ENCODE results near the gene SCAMP3. TPM values are rescaled to one million over a fixed set of nuclear protein-coding genes. Genes with fewer than 3 reads are reported as not detected.
"Not testable (repeated sequence)": the region's sequence is repeated elsewhere in the genome, so short reads cannot be mapped to it uniquely, and the experiment has no call there.

The SCAMP3 gene
- total RNA-seq, 1 experiment from 2014 or later: 64.2 TPM

DNA sequence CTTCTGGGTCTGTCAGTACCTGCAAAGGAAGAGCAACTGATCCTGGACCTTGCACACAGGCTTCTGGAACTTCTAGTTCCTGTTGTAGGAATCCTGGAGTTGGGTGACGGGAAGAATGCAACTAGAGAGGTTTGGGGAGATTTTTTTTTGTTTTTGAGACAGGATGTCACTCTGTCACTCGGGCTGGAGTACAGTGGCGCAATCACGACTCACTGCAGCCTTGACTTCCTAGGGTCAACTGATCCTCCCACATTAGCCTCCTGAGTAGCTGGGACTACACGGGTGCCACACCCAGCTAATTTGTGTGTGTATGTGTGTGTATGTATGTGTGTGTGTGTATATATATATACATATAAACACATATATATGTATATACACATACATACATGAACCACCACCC lies 25.7 kb downstream of the SCAMP3 start (continued):
- TF ChIP-seq RAD21 (IDR thresholded peaks at IDR 0.05; ENCODE audit: low read depth) (no peak), FOSL1 (IDR thresholded peaks at IDR 0.05; ENCODE audit: low read depth) (no peak)
- TF ChIP-seq, protein P1, sequence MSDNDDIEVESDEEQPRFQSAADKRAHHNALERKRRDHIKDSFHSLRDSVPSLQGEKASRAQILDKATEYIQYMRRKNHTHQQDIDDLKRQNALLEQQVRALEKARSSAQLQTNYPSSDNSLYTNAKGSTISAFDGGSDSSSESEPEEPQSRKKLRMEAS (IDR thresholded peaks at IDR 0.05): no peak

- DNase-seq (ENCODE audit: low read depth, low spot score); ATAC-seq; BruUV-seq (replicated peaks); H3K9me3 ChIP-seq (ENCODE audit: control insufficient read depth in 1 of 2, insufficient read depth in 1 of 2, low read depth in 1 of 2, low read length in 2 of 2); H3K79me2 ChIP-seq (ENCODE audit: insufficient read depth, low read length); H3K4me2 ChIP-seq (ENCODE audit: low read length); H3K36me3 ChIP-seq (ENCODE audit: control insufficient read depth in 1 of 2, insufficient read depth in 2 of 2, low read length in 2 of 2); H4K20me1 ChIP-seq (ENCODE audit: insufficient read depth); H3K27ac ChIP-seq (ENCODE audit: low read depth, low read length); H3K9ac ChIP-seq (ENCODE audit: low read length); RAD21 ChIA-PET (ENCODE audit: low non-redundant PET in 1 of 2, low total read pairs in 2 of 2, uncharacterized antibody in 2 of 2, unreplicated experiment in 2 of 2); POLR2A ChIA-PET; H2AFZ ChIP-seq (ENCODE audit: low read depth, low read length, poor library complexity, severe bottlenecking); H3K4me1 ChIP-seq (ENCODE audit: control insufficient read depth in 1 of 2, insufficient read depth in 2 of 2, low read length in 2 of 2); H3K9me2 ChIP-seq (ENCODE audit: insufficient read depth); H3K4me3 ChIP-seq (replicated peaks in 1 of 2; ENCODE audit: low read depth in 1 of 2, low read length in 2 of 2); H3K27me3 ChIP-seq (ENCODE audit: insufficient read depth, low read length); CTCF ChIA-PET; intact Hi-C loops (cut with micrococcal nuclease): not testable (repeated sequence)
Observed at GRCh38 chr1:155235375-155235774, 26.8 kb downstream of the SCAMP3 start.

GRCh38 chr1:155233502-155233901 lies 28.7 kb downstream of the SCAMP3 start:
- intact Hi-C loops (cut with micrococcal nuclease); H3K79me2 ChIP-seq (ENCODE audit: insufficient read depth, low read length); CTCF ChIA-PET; H2AFZ ChIP-seq (ENCODE audit: low read depth, low read length, poor library complexity, severe bottlenecking); H3K9ac ChIP-seq (ENCODE audit: low read length); RAD21 ChIA-PET (ENCODE audit: low non-redundant PET in 1 of 2, low total read pairs in 2 of 2, uncharacterized antibody in 2 of 2, unreplicated experiment in 2 of 2); DNase-seq (ENCODE audit: low read depth, low spot score); BruUV-seq (replicated peaks); H3K36me3 ChIP-seq (ENCODE audit: control insufficient read depth in 1 of 2, insufficient read depth in 2 of 2, low read length in 2 of 2); POLR2A ChIA-PET; ATAC-seq; H3K4me3 ChIP-seq (replicated peaks in 1 of 2; ENCODE audit: low read depth in 1 of 2, low read length in 2 of 2); H3K4me2 ChIP-seq (ENCODE audit: low read length); H3K9me3 ChIP-seq (ENCODE audit: control insufficient read depth in 1 of 2, insufficient read depth in 1 of 2, low read depth in 1 of 2, low read length in 2 of 2); H3K27me3 ChIP-seq (ENCODE audit: insufficient read depth, low read length); H3K4me1 ChIP-seq (ENCODE audit: control insufficient read depth in 1 of 2, insufficient read depth in 2 of 2, low read length in 2 of 2); H4K20me1 ChIP-seq (ENCODE audit: insufficient read depth); H3K9me2 ChIP-seq (ENCODE audit: insufficient read depth); H3K27ac ChIP-seq (ENCODE audit: low read depth, low read length): not testable (repeated sequence)

- H3K27ac ChIP-seq (ENCODE audit: low read depth, low read length); H3K4me3 ChIP-seq (replicated peaks in 1 of 2; ENCODE audit: low read depth in 1 of 2, low read length in 2 of 2); H3K4me2 ChIP-seq (ENCODE audit: low read length); H3K79me2 ChIP-seq (ENCODE audit: insufficient read depth, low read length); intact Hi-C loops (cut with micrococcal nuclease); H3K9me3 ChIP-seq (ENCODE audit: control insufficient read depth in 1 of 2, insufficient read depth in 1 of 2, low read depth in 1 of 2, low read length in 2 of 2); BruUV-seq (replicated peaks); ATAC-seq; H3K4me1 ChIP-seq (ENCODE audit: control insufficient read depth in 1 of 2, insufficient read depth in 2 of 2, low read length in 2 of 2); H3K36me3 ChIP-seq (ENCODE audit: control insufficient read depth in 1 of 2, insufficient read depth in 2 of 2, low read length in 2 of 2); RAD21 ChIA-PET (ENCODE audit: low non-redundant PET in 1 of 2, low total read pairs in 2 of 2, uncharacterized antibody in 2 of 2, unreplicated experiment in 2 of 2); H3K9me2 ChIP-seq (ENCODE audit: insufficient read depth); CTCF ChIA-PET; POLR2A ChIA-PET; DNase-seq (ENCODE audit: low read depth, low spot score); H3K9ac ChIP-seq (ENCODE audit: low read length); H2AFZ ChIP-seq (ENCODE audit: low read depth, low read length, poor library complexity, severe bottlenecking); H4K20me1 ChIP-seq (ENCODE audit: insufficient read depth); H3K27me3 ChIP-seq (ENCODE audit: insufficient read depth, low read length): not testable (repeated sequence)
Observed at GRCh38 chr1:155232001-155232978, 29.9 kb downstream of the SCAMP3 start.
